KMS-11 (cell line): ENCODE measurements around the gene RPL32.

ENCODE experiments used
- H2AFZ ChIP-seq: fragments of 200-600 bp; sonication (generic); 2 replicates; pipeline ENCODE4 v1.6.1; 2016; ENCODE audit warnings: antibody characterized with exemption, mixed run types, low read depth
- H3K27ac ChIP-seq: fragments of 200-600 bp; sonication (generic); 2 replicates; pipeline ENCODE4 v1.6.1; 2016; ENCODE audit warnings: mild to moderate bottlenecking, mixed run types
- H3K27me3 ChIP-seq: fragments of 200-600 bp; sonication (generic); 2 replicates; pipeline ENCODE4 v1.6.1; 2017; ENCODE audit warnings: mild to moderate bottlenecking, low read depth, mixed run types, moderate library complexity; ENCODE audit not compliant: insufficient read depth
- H3K36me3 ChIP-seq: fragments of 200-600 bp; sonication (generic); 2 replicates; pipeline ENCODE4 v1.6.1; 2017; ENCODE audit warnings: mild to moderate bottlenecking, mixed run types; ENCODE audit not compliant: insufficient read depth
- H3K4me1 ChIP-seq: fragments of 200-600 bp; sonication (generic); 2 replicates; pipeline ENCODE4 v1.6.1; 2016; ENCODE audit warnings: mild to moderate bottlenecking, low read depth, mixed run types; ENCODE audit not compliant: poor library complexity, severe bottlenecking
- H3K4me2 ChIP-seq: fragments of 200-600 bp; sonication (generic); 2 replicates; pipeline ENCODE4 v1.7.0; 2016; ENCODE audit warnings: mild to moderate bottlenecking, mixed run types
- H3K4me3 ChIP-seq: fragments of 200-600 bp; sonication (generic); IDR thresholded peaks from 2 replicates; pipeline ENCODE4 v1.6.1; 2017; ENCODE audit warnings: low read depth, low read length, mixed read lengths; ENCODE audit not compliant: insufficient read depth
- H3K79me2 ChIP-seq: fragments of 200-600 bp; sonication (generic); 2 replicates; pipeline ENCODE4 v1.6.1; 2016; ENCODE audit warnings: low read depth, mixed run types; ENCODE audit not compliant: insufficient read depth
- H3K9ac ChIP-seq: fragments of 200-600 bp; sonication (generic); 2 replicates; pipeline ENCODE4 v1.6.1; 2016; ENCODE audit warnings: mild to moderate bottlenecking, mixed run types
- H4K20me1 ChIP-seq: fragments of 200-600 bp; sonication (generic); 2 replicates; pipeline ENCODE4 v1.6.1; 2016; ENCODE audit warnings: mild to moderate bottlenecking, mixed run types; ENCODE audit not compliant: insufficient read depth
- TF ChIP-seq, protein P1 (sequence below): fragments of 200-600 bp; sonication (generic); conservative IDR thresholded peaks from 2 replicates; pipeline ENCODE4 v1.6.1; 2017; ENCODE audit warnings: low read depth, mild to moderate bottlenecking, antibody characterized with exemption, low read length, moderate library complexity, mixed read lengths

Gene RPL32

DNA sequence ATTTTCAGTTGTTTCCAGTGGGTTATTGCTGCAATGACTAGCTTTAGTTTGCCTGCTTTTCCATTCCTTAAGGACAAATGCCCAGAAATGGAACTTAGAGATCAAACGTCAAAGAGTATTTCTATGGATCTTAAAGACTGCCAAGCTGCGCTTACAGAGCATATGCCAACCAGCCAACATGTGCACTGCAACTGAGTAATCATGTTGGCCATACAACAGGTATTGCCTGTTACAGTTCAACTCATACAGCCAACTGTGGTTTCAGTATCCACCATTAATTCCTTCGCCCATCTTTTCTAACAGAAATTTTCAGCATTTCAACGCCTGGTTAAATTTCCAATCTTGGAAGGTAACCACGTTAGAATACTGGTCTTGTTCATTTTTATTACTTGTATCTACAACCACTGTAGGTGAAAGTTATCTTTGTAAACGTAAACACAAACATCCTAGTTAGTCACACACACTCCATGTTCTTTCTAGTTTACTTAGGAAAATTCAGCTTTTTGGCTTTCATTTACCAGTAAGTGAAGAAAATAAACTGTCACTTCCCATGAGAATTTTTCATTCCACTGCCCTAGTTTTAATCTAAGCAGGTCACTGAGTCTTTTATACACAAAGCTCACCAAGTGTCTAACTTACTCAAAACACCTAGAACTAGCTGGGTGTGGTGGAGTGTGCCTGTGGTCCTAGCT lies 3.9 kb downstream of the RPL32 start:
- H3K36me3 ChIP-seq: peaks cover 10% of the 10 kb centered on the region; the same call in 1 of the 2 replicates
- H3K4me2 ChIP-seq: no peak overlapping the region

DNA sequence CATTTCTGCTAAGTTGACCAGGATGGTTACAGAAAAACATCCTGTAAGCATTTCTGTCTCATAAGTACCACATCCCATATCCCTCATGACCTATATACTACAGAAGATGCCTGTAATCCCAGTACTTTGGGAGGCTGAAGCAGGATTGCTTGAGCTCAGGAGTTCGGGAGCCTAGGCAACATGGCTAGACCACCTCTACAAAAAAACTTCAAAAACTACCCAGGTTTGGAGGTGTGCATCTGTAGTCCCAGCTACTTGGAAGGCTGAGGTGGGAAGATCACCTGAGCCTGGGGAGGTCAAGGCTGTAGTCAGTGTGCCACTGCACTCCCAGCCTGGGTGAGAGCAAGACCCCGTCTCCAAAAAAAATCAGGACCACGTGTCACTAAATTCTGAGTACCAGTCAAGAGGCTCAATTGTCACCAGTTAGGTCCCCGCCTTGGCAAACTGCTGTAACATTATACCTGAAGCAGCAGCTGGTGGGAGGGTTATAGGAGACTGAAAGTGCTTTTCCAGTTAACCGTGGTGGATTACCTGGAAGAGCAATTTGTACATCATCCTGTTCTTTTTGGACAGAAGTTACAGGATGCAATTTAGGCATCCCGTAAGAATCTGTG lies 6.2 kb downstream of the RPL32 start:
- peaks cover 39% of the 10 kb centered on the region for H3K79me2 ChIP-seq
- H3K4me1 ChIP-seq: peaks cover 26% of the 10 kb centered on the region
- H4K20me1 ChIP-seq: peaks cover 10% of the 10 kb centered on the region; the same call in 1 of the 2 replicates

More for the DNA sequence above, 3.9 kb downstream of the RPL32 start:
- TF ChIP-seq, protein P1, sequence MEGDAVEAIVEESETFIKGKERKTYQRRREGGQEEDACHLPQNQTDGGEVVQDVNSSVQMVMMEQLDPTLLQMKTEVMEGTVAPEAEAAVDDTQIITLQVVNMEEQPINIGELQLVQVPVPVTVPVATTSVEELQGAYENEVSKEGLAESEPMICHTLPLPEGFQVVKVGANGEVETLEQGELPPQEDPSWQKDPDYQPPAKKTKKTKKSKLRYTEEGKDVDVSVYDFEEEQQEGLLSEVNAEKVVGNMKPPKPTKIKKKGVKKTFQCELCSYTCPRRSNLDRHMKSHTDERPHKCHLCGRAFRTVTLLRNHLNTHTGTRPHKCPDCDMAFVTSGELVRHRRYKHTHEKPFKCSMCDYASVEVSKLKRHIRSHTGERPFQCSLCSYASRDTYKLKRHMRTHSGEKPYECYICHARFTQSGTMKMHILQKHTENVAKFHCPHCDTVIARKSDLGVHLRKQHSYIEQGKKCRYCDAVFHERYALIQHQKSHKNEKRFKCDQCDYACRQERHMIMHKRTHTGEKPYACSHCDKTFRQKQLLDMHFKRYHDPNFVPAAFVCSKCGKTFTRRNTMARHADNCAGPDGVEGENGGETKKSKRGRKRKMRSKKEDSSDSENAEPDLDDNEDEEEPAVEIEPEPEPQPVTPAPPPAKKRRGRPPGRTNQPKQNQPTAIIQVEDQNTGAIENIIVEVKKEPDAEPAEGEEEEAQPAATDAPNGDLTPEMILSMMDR: no peak
- Histone ChIP-seq H3K4me3 (no peak overlapping the region), H2AFZ (no peak overlapping the region), H4K20me1 (peaks cover 10% of the 10 kb centered on the region; the same call in 1 of the 2 replicates), H3K79me2 (peaks cover 52% of the 10 kb centered on the region), H3K27me3 (no peaks in the 10 kb centered on the region), H3K4me1 (peaks cover 30% of the 10 kb centered on the region), H3K9ac (no peak overlapping the region), H3K27ac (no peak overlapping the region)

DNA sequence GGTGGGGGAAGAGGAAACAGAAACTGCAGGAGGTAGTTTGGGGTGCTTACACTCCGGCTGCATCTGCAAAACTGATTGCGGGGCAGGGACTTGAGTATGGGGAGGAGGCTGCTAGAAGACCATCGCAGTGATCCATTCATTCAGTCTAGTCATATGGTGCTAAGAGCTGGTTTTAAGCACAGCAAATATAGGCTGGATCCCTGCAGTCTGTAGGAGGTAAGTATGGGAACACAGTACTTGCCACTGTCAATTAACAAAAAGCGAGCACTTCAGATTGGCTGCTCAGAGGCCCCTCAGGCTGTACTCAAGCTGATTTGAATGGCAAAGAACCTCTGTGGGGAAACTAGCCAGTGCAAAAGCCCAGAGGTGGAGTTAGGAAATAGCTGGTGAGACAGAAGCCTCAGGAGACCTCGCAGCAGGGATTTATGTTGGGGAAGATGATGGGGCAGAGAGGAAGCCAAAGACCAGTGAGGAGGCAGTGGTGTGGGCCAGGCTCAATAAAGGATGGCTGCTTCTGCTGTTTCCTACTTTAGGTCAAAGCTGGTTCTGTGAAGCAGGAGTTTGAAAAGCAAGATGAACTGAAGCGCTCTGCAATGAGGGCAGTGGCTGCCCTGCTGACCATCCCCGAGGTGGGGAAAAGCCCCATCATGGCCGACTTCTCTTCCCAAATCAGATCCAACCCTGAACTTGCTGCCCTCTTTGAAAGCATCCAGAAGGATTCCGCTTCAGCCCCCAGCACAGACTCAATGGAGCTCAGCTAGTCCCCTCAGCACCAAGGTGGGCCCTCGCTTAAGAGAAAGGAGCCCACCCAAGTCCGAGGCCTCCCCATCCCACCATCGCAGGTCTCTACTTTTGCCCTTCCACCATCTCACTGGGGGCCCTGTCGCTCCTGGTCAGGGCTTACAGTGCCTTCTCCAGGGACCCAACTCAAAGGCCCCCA lies 7.9 kb downstream of the RPL32 start:
- TF ChIP-seq, protein P1: no peak
- no peak overlapping the region for H3K4me2 ChIP-seq
- H4K20me1 ChIP-seq: peaks cover 10% of the 10 kb centered on the region; the same call in 1 of the 2 replicates
- H3K4me1 ChIP-seq: peaks cover 13% of the 10 kb centered on the region
- H2AFZ ChIP-seq: no peak overlapping the region
- H3K27ac ChIP-seq: no peak overlapping the region
- no peak overlapping the region for H3K9ac ChIP-seq
- H3K36me3 ChIP-seq: peaks cover 8% of the 10 kb centered on the region; the same call in 1 of the 2 replicates
- H3K4me3 ChIP-seq: no peak overlapping the region
- peaks cover 23% of the 10 kb centered on the region for H3K79me2 ChIP-seq
- no peaks in the 10 kb centered on the region for H3K27me3 ChIP-seq

More for the DNA sequence above, 6.2 kb downstream of the RPL32 start:
- TF ChIP-seq, protein P1: no peak
- Histone ChIP-seq H3K27ac (no peak overlapping the region), H3K27me3 (no peaks in the 10 kb centered on the region), H3K4me2 (no peak overlapping the region), H3K4me3 (no peak overlapping the region), H3K36me3 (peaks cover 10% of the 10 kb centered on the region; the same call in 1 of the 2 replicates), H2AFZ (no peak overlapping the region), H3K9ac (no peak overlapping the region)

DNA sequence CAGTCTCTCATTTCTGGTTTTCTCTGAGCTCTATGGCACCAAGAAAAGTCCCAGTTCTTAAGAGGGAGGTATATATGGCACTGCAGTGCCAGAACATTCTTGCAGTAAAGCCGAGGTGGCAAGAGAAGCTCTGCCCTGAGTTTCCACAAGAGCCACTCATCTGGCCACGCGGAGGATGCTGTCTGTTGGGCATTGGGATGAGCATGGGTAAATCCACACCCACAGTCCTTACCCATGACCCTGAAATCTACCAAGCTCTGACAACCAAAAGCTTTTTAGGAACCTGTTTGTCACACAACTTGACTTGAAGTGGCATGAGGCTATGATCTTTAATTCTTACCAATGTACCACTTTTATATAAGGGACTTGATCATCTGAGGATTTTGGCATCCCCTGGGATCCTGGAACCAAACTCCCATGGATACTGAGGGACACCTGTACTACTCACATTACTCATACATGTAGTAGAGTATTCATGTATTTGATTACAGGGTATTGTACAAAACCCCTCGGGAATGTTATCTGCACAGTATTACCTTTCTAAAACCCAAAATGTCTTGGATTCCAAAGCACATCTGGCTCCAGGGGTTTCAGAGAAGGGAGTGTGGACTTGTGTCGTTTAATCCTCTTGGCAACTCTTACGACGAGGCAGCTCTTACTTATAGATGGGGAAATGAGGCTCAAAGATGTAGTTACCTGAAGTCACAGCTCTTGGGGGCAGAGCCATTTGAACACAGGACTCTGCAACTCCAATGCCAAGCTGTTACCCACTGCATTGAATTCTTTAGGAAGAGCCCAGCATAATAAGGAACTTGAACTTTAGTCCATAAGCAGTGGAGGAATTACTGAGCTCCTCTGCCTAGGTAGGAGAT lies 8.8 kb downstream of the RPL32 start:
- no peak overlapping the region for H3K4me2 ChIP-seq
- peaks cover 7% of the 10 kb centered on the region; the same call in 1 of the 2 replicates for H4K20me1 ChIP-seq
- no peak overlapping the region for H3K4me3 ChIP-seq
- TF ChIP-seq, protein P1: no peak
- no peak overlapping the region for H3K9ac ChIP-seq
- no peak overlapping the region for H2AFZ ChIP-seq
- no peak overlapping the region; the same call in 1 of the 2 replicates for H3K27ac ChIP-seq
- peaks cover 14% of the 10 kb centered on the region; the same call in 1 of the 2 replicates for H3K79me2 ChIP-seq
- peaks cover 7% of the 10 kb centered on the region; the same call in 1 of the 2 replicates for H3K36me3 ChIP-seq
- H3K27me3 ChIP-seq: no peaks in the 10 kb centered on the region
- peaks cover 4% of the 10 kb centered on the region for H3K4me1 ChIP-seq
